Motor neuron (in vitro differentiated cells): ENCODE data around the gene AP5Z1. TPM values are rescaled to one million over a fixed set of nuclear protein-coding genes. Genes with fewer than 3 reads are reported as not detected.
A peak's percentile ranks its signal among the peaks of the same experiment; 100 is the strongest.

Source experiments
- ATAC-seq, 8 experiments: fragments of 200-7000 bp; cut with Tn5 transposase; replicated peaks in 6 of 8; 2 replicates each; pipeline ENCODE4 v1.8.0; 2021; ENCODE audit warnings: mild to moderate bottlenecking in 8 of 8, moderate library complexity in 8 of 8
- H3K27ac ChIP-seq, 2 donors: fragments of 250-450 bp; sonication (Bioruptor Pico); 2 replicates each; pipeline ENCODE4 v1.9.0; 2021; ENCODE audit warnings: antibody characterized with exemption in 2 of 2, mild to moderate bottlenecking in 2 of 2, moderate library complexity in 1 of 2
- H3K4me1 ChIP-seq, 2 donors: fragments of 250-450 bp; sonication (Bioruptor Pico); replicated peaks in 1 of 2; 2 replicates each; pipeline ENCODE4 v1.6.1; 2021; ENCODE audit warnings: antibody characterized with exemption in 2 of 2, mild to moderate bottlenecking in 2 of 2, moderate library complexity in 1 of 2
- H3K4me3 ChIP-seq, 5 donors: fragments of 250-450 bp; sonication (Bioruptor Pico); 2 replicates each; pipeline ENCODE4 v1.9.0; 2021; ENCODE audit warnings: antibody characterized with exemption in 5 of 5, mild to moderate bottlenecking in 5 of 5, moderate library complexity in 4 of 5
- WGBS, 10 experiments: fragments of 450-650 bp; shearing (Covaris generic); methylation state at CpG; one replicate each; pipeline ENCODE4 v1.0.0; 2022; 5-methylcytosine and 5-hydroxymethylcytosine counted together
- in situ Hi-C, 9 experiments: fragments of 400-800 bp; cut with MboI; loops; one replicate each; pipeline ENCODE4 v1.15.0; 2021; ENCODE audit warnings: low sequenced_read_pairs in 9 of 9, low pct_unique_long_range_greater_than_20kb in 2 of 9; ENCODE audit not compliant: unreplicated experiment in 9 of 9
- total RNA-seq, 8 experiments: library from RNA; unstranded; fragments of 300-600 nt; gene quantifications; 2 replicates each; pipeline versions ENCODE4 v1.2.3 to v1.2.4, GENCODE V29; 2022

AP5Z1 gene
- total RNA-seq, 8 experiments from 2014 or later: 9.1 to 34.0 (median 18.3) TPM

- ATAC-seq: peak in 7 of 8 experiments; percentile 49 to 99 (median 90)
- Histone ChIP-seq H3K4me3 (no peak overlapping the region), H3K4me1 (no peaks in the 10 kb centered on the region), H3K27ac (no peak overlapping the region)
- in situ Hi-C loops: loop anchor here in 1 of 9 experiments (25.0 kb wide), 1 partner anchor 257 kb away; no protein-coding TSS in a partner anchor
- 20 to 93% (median 59%) methylated on average over 1 to 3 of the region's 14 CpGs; no CpG with 5 or more reads in 6 of the 10 experiments for WGBS, 10 experiments
Observed at GRCh38 chr7:4830176-4830575, 54.8 kb downstream of the AP5Z1 start.

- Histone ChIP-seq H3K27ac (no peak overlapping the region), H3K4me3 (no peak overlapping the region), H3K4me1 (peaks cover 1 to 2% of the 10 kb centered on the region in 2 donors)
- in situ Hi-C loops: loop anchor here in 1 of 9 experiments (25.0 kb wide), 1 partner anchor 255 kb away; no protein-coding TSS in a partner anchor
- 61 to 100% (median 90%) methylated on average over 1 to 15 of the region's 17 CpGs; no CpG with 5 or more reads in 1 of the 10 experiments for WGBS, 10 experiments
- ATAC-seq: no peak
Observed at GRCh38 chr7:4831723-4832495, 56.5 kb downstream of the AP5Z1 start.

GRCh38 chr7:4832711-4833110 is 57.3 kb downstream of the AP5Z1 start:
- peaks cover 9 to 10% of the 10 kb centered on the region in 2 donors for H3K4me1 ChIP-seq
- in situ Hi-C loops: loop anchor here in 1 of 9 experiments (25.0 kb wide), 1 partner anchor 255 kb away; no protein-coding TSS in a partner anchor
- WGBS, 10 experiments: 91 to 100% (median 95%) methylated on average over 2 to 14 of the region's 16 CpGs; no CpG with 5 or more reads in 1 of the 10 experiments

GRCh38 chr7:4833176-4833575 is 57.8 kb downstream of the AP5Z1 start:
- peaks cover 14 to 15% of the 10 kb centered on the region in 2 donors for H3K4me1 ChIP-seq
- ATAC-seq: no peak
- WGBS, 10 experiments: 85 to 100% (median 93%) methylated on average over 2 to 11 of the region's 17 CpGs; no CpG with 5 or more reads in 3 of the 10 experiments
- in situ Hi-C loops: loop anchor here in 1 of 9 experiments (25.0 kb wide), 1 partner anchor 254 kb away; no protein-coding TSS in a partner anchor
- no peak overlapping the region for H3K4me3 ChIP-seq
- H3K27ac ChIP-seq: no peak overlapping the region

More at GRCh38 chr7:4832711-4833110, 57.3 kb downstream of the AP5Z1 start:
- H3K27ac ChIP-seq: no peak overlapping the region
- no peak for ATAC-seq
- H3K4me3 ChIP-seq: no peak overlapping the region

GRCh38 chr7:4833691-4834600 is 58.5 kb downstream of the AP5Z1 start:
- no peak for ATAC-seq
- H3K4me1 ChIP-seq: peaks cover 21 to 22% of the 10 kb centered on the region in 2 donors
- H3K4me3 ChIP-seq: no peak overlapping the region
- in situ Hi-C loops: loop anchor here in 1 of 9 experiments (25.0 kb wide), 1 partner anchor 253 kb away; no protein-coding TSS in a partner anchor
- WGBS, 10 experiments: 0 to 93% (median 69%) methylated on average over 1 to 6 of the region's 36 CpGs; no CpG with 5 or more reads in 4 of the 10 experiments
- H3K27ac ChIP-seq: no peak overlapping the region

- 85 to 97% (median 95%) methylated on average over 3 to 9 of the region's 60 CpGs; no CpG with 5 or more reads in 6 of the 10 experiments for WGBS, 10 experiments
- Histone ChIP-seq H3K4me1 (peaks cover 21 to 24% of the 10 kb centered on the region in 2 donors), H3K27ac (no peak overlapping the region), H3K4me3 (no peak overlapping the region)
- in situ Hi-C loops: loop anchor here in 1 of 9 experiments (25.0 kb wide), 1 partner anchor 253 kb away; no protein-coding TSS in a partner anchor
- ATAC-seq: no peak
Observed at GRCh38 chr7:4834601-4835397, 59.4 kb downstream of the AP5Z1 start.

GRCh38 chr7:4835398-4836205 is 60.2 kb downstream of the AP5Z1 start:
- WGBS, 10 experiments: 80 to 99% (median 96%) methylated on average over 1 to 7 of the region's 28 CpGs; no CpG with 5 or more reads in 7 of the 10 experiments
- Histone ChIP-seq H3K4me1 (peaks cover 21 to 24% of the 10 kb centered on the region in 2 donors), H3K4me3 (no peak overlapping the region), H3K27ac (no peak overlapping the region)
- in situ Hi-C loops: loop anchor here in 1 of 9 experiments (25.0 kb wide), 1 partner anchor 252 kb away; no protein-coding TSS in a partner anchor
- ATAC-seq: no peak

GRCh38 chr7:4836206-4836661 is 60.8 kb downstream of the AP5Z1 start:
- Histone ChIP-seq H3K4me3 (no peak overlapping the region), H3K27ac (no peak overlapping the region), H3K4me1 (peaks cover 21 to 24% of the 10 kb centered on the region in 2 donors)
- 94 to 100% (median 100%) methylated on average over 1 to 9 of the region's 30 CpGs; no CpG with 5 or more reads in 7 of the 10 experiments for whole genome bisulfite sequencing, 10 experiments
- in situ Hi-C loops: loop anchor here in 1 of 9 experiments (25.0 kb wide), 1 partner anchor 251 kb away; no protein-coding TSS in a partner anchor
- ATAC-seq: no peak

- in situ Hi-C loops: loop anchor here in 1 of 9 experiments (25.0 kb wide), 1 partner anchor 250 kb away; no protein-coding TSS in a partner anchor
- no peak overlapping the region for H3K4me3 ChIP-seq
- H3K4me1 ChIP-seq: peaks cover 21 to 24% of the 10 kb centered on the region in 2 donors
- peak in 6 of 8 experiments; percentile 47 to 81 (median 74) for ATAC-seq
- WGBS, 10 experiments: 23 to 100% (median 74%) methylated on average over 1 to 9 of the region's 22 CpGs; no CpG with 5 or more reads in 5 of the 10 experiments
- H3K27ac ChIP-seq: peak overlapping the region; percentile 62 to 86
Observed at GRCh38 chr7:4837041-4837802, 61.8 kb downstream of the AP5Z1 start.

GRCh38 chr7:4837803-4838625 is 62.6 kb downstream of the AP5Z1 start:
- peaks cover 21 to 24% of the 10 kb centered on the region in 2 donors for H3K4me1 ChIP-seq
- in situ Hi-C loops: loop anchor here in 1 of 9 experiments (25.0 kb wide), 1 partner anchor 249 kb away; no protein-coding TSS in a partner anchor
- ATAC-seq: peak in 6 of 8 experiments; percentile 44 to 85 (median 78)
- 41 to 100% (median 73%) methylated on average over 1 to 19 of the region's 30 CpGs; no CpG with 5 or more reads in 5 of the 10 experiments for WGBS, 10 experiments
- peak overlapping the region; percentile 62 to 86 for H3K27ac ChIP-seq
- H3K4me3 ChIP-seq: no peak overlapping the region
